Inferior parietal cortex (tissue), 1 donor: ENCODE measurements around the gene HOXD8.

Experiments
- DNase-seq: peaks from one replicate; pipeline ENCODE4 v3.0.0-alpha.2; 2016; ENCODE audit errors: extremely low spot score

Gene HOXD8

GRCh38 chr2:176146645-176147044 is 17.1 kb downstream of the HOXD8 start:
- DNase-seq, result no peak

GRCh38 chr2:176147210-176147799 is 17.8 kb downstream of the HOXD8 start:
- DNase-seq, result no peak

GRCh38 chr2:176147800-176148496 is 18.4 kb downstream of the HOXD8 start:
- no peak for DNase-seq

GRCh38 chr2:176148751-176149421 is 19.4 kb downstream of the HOXD8 start:
- DNase-seq, result no peak

GRCh38 chr2:176149481-176149938 is 20.0 kb downstream of the HOXD8 start:
- DNase-seq, result no peak

- DNase-seq, result no peak
Measured at GRCh38 chr2:176149939-176150583, 20.6 kb downstream of the HOXD8 start.

- no peak for DNase-seq
Measured at GRCh38 chr2:176150584-176151441, 21.3 kb downstream of the HOXD8 start.

GRCh38 chr2:176151442-176152287 is 22.2 kb downstream of the HOXD8 start, which contains the start of gene HOXD4:
Gene HOXD4 (plus strand): TSS chr2:176151550. CDS start chr2:176151634, 84 bp downstream.
- DNase-seq, result no peak

GRCh38 chr2:176152350-176153181 is 23.1 kb downstream of the HOXD8 start:
- no peak for DNase-seq

GRCh38 chr2:176154576-176155252 is 25.2 kb downstream of the HOXD8 start:
- no peak for DNase-seq

GRCh38 chr2:176155356-176156044 is 26.0 kb downstream of the HOXD8 start:
- no peak for DNase-seq

- DNase-seq, result no peak
Measured at GRCh38 chr2:176156301-176156806, 26.8 kb downstream of the HOXD8 start.

- no peak for DNase-seq
Measured at GRCh38 chr2:176156807-176157498, 27.4 kb downstream of the HOXD8 start, which contains the start of gene HOXD3. Gene HOXD3 (plus strand): TSS chr2:176157307. CDS start chr2:176169115, 11,808 bp downstream.

- no peak for DNase-seq
Measured at GRCh38 chr2:176157499-176158185, 28.1 kb downstream of the HOXD8 start.

GRCh38 chr2:176158186-176158591 is 28.7 kb downstream of the HOXD8 start:
- DNase-seq, result no peak

GRCh38 chr2:176158855-176159662 is 29.6 kb downstream of the HOXD8 start:
- DNase-seq, result no peak
